ENCODE data around the gene TP73.

DNA sequence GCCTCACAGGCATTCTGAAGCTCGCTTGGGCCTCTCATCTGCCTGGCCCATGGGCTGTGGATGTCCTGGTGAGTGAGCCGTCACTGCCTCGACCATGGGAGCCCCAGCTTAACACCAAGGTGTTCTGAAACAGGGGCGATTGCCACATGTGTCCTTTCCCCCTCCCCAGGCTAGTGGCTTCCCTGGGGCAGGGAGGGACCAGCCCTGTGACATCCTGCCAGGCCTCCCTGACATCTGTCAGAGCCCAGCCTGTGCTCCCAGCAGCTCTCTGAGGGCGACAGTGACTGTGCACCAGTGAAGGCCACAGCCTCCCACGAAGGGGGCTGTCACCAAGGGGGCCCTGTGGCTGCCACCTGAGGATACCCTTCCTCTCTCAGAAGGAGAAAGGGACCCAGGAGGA is 64.0 kb downstream of the TP73 start:
- TF ChIP-seq, protein P1, sequence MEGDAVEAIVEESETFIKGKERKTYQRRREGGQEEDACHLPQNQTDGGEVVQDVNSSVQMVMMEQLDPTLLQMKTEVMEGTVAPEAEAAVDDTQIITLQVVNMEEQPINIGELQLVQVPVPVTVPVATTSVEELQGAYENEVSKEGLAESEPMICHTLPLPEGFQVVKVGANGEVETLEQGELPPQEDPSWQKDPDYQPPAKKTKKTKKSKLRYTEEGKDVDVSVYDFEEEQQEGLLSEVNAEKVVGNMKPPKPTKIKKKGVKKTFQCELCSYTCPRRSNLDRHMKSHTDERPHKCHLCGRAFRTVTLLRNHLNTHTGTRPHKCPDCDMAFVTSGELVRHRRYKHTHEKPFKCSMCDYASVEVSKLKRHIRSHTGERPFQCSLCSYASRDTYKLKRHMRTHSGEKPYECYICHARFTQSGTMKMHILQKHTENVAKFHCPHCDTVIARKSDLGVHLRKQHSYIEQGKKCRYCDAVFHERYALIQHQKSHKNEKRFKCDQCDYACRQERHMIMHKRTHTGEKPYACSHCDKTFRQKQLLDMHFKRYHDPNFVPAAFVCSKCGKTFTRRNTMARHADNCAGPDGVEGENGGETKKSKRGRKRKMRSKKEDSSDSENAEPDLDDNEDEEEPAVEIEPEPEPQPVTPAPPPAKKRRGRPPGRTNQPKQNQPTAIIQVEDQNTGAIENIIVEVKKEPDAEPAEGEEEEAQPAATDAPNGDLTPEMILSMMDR (IDR thresholded peaks at IDR 0.05), result no peak
- TF ChIP-seq EZH2 (IDR thresholded peaks at IDR 0.05; ENCODE audit: borderline replicate concordance, insufficient read depth, low read depth, low read length, poor library complexity, severe bottlenecking), result no peak

Data from B cell (primary cell).